ENCODE data around the gene KCNB1.

Gene KCNB1

GRCh38 chr20:49405696-49406095 lies 76.8 kb downstream of the KCNB1 start:
- DNase-seq, result no peak

- no peak for DNase-seq
Observed at GRCh38 chr20:49405062-49405683, 77.3 kb downstream of the KCNB1 start.

GRCh38 chr20:49404461-49404860 lies 78.0 kb downstream of the KCNB1 start:
- DNase-seq, result no peak

DNA sequence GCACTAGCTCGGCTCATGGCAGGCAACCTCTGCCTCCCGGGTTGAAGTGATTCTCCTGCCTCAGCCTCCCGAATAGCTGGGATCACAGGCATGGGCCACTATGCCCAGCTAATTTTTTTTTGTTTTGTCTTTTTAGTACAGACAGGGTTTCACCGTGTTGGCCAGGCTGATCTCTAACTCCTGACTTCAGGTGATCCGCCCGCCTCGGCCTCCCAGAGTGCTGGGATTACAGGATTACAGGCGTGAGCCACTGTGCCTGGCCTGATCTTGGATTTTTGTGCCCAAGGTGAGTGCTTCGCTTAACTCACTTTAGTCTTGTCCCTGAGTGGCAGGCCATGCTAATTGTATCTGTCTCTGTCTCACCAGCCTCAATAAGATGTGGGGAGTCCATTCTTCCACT lies 78.6 kb downstream of the KCNB1 start:
- DNase-seq, result no peak

DNA sequence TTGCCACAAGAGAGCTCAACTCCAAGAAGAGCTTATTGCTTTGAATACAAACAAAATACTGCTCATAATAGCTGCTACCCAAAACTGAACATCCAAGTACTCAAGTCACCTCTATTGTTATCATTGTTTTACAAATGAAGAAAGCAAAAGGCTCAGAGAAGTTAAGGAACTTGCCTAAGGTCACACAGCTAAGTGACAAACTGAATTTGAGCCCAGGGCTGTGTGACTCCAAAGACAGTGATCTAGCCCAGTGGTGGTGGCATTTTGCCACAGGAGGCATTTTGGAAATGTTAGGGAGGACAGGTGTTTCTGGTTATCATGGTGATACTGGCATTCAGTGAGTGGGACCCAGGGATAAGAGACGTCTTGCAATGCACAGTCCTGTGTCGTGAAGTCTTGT lies 79.5 kb downstream of the KCNB1 start:
- no peak for DNase-seq

- DNase-seq, result no peak
Observed at GRCh38 chr20:49400904-49401303, 81.6 kb downstream of the KCNB1 start.

DNA sequence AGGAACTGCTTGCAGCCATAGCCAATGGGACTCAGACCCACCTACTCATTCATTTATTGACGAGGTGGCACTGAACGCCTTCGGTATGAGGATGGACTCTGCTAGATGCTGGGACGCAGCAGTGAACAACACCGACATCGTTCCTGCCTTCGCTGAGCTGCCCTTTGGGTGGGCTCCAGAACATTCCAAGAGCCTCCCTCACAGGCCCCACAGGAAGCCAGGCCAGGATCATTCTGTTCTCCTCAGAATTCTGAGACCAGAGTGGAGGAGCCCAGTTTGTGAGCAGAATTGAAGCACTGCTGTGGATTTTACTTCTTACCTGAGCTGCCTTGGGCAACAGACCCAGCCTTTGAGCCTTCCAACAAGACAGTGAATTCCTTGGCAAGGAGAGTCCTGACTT lies 82.1 kb downstream of the KCNB1 start:
- DNase-seq, result no peak

GRCh38 chr20:49399329-49399728 lies 83.1 kb downstream of the KCNB1 start:
- DNase-seq, result no peak

GRCh38 chr20:49398401-49399144 lies 83.9 kb downstream of the KCNB1 start:
- DNase-seq, result no peak

GRCh38 chr20:49397525-49397924 lies 84.9 kb downstream of the KCNB1 start:
- no peak for DNase-seq

GRCh38 chr20:49396230-49396629 lies 86.2 kb downstream of the KCNB1 start:
- DNase-seq, result no peak

DNA sequence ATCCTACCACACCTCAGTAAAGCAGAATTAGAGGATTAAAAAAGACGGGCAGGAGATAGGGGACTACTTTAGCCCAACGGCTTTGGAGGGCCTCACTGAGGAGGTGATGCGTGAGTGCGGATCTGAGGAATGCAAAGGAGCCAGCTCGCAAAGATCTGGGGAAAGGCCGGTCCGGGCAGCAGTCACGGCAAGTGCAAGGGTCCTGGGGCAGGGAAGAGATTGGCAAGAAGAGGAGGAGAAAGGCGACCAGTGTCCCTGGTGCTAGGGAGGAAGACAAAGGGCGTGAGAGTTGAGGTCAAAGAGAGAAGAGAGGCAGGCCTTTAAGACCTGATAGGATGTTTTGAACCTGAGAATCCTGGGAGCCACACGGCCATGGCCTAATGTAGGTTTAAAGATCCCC lies 86.8 kb downstream of the KCNB1 start:
- no peak for DNase-seq

- no peak for DNase-seq
Observed at GRCh38 chr20:49395183-49395582, 87.3 kb downstream of the KCNB1 start.

GRCh38 chr20:49394757-49395156 lies 87.7 kb downstream of the KCNB1 start:
- no peak for DNase-seq

GRCh38 chr20:49394264-49394663 lies 88.2 kb downstream of the KCNB1 start:
- DNase-seq, result no peak

- DNase-seq, result no peak
Observed at GRCh38 chr20:49393803-49394202, 88.7 kb downstream of the KCNB1 start.

DNA sequence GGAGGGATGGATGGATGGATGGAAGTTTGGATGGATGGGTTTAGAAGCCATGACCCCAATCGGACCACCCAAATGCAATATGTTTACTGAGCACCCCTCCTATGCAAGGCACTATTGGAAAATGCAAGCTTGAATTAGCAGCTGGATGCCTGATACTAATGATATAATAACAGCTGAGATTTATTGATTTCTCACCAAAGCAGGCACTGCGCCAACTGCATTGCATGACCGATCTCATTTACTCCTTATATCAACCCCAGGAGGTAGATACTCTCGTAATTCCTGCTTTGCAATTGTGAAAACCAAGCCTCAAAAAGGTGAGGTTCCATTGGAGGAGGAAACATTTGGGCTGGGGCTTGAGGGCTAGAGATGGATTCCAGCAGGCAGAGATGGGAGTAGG lies 89.7 kb downstream of the KCNB1 start:
- DNase-seq, result no peak

- no peak for DNase-seq
Observed at GRCh38 chr20:49391404-49392245, 90.8 kb downstream of the KCNB1 start.

GRCh38 chr20:49389854-49390253 lies 92.6 kb downstream of the KCNB1 start:
- DNase-seq, result no peak

GRCh38 chr20:49388744-49389143 lies 93.7 kb downstream of the KCNB1 start:
- no peak for DNase-seq

DNA sequence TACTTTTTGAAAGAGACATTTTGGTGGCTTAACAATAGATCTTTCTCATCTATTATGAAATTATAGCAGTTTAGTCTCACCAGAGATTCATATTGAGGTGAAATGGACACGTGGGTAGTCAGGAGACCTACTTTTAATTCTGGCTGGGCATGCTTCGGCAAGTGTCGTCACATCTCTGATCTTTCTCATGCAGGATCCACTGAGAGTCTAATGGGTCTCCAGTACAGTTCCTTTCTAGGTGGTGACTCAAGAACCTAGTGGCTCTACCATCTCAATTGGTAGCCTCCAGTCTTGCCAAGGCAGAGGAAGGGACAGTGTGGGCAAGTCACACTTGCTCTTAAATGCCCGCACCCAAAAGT lies 94.9 kb downstream of the KCNB1 start:
- no peak for DNase-seq

- no peak for DNase-seq
Observed at GRCh38 chr20:49386848-49387580, 95.5 kb downstream of the KCNB1 start.

DNA sequence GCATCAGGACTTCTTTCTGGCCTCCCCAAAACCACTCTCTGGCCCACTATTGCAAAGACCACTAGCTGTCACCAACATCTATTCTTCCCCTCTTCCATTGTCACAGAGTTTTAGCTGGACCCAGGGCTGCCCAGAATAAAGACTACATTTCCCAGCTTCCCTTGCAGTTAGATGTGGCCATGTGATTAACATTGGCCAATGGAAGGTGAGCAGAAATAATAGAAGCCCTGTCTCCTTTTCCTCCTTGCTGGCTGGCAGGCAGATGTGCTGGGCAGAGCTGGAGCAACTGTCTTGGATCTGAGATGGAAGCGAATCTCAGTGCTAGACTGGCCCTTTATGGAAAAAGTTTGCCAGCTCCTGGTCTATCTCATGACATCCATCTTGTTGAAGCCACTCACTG lies 97.0 kb downstream of the KCNB1 start:
- DNase-seq, result peak; percentile 21
